HUDEP-2 (cell line): ENCODE results near the gene PORCN.
"Not testable (repeated sequence)": the region's sequence is repeated elsewhere in the genome, so short reads cannot be mapped to it uniquely, and the experiment has no call there.

Source experiments
- DNase-seq, 76 experiments: peaks; one replicate each; lab custom pipeline; 2025; ENCODE audit not compliant: unreplicated experiment in 76 of 76; lab: John Stamatoyannopoulos, UW

Gene PORCN

DNA sequence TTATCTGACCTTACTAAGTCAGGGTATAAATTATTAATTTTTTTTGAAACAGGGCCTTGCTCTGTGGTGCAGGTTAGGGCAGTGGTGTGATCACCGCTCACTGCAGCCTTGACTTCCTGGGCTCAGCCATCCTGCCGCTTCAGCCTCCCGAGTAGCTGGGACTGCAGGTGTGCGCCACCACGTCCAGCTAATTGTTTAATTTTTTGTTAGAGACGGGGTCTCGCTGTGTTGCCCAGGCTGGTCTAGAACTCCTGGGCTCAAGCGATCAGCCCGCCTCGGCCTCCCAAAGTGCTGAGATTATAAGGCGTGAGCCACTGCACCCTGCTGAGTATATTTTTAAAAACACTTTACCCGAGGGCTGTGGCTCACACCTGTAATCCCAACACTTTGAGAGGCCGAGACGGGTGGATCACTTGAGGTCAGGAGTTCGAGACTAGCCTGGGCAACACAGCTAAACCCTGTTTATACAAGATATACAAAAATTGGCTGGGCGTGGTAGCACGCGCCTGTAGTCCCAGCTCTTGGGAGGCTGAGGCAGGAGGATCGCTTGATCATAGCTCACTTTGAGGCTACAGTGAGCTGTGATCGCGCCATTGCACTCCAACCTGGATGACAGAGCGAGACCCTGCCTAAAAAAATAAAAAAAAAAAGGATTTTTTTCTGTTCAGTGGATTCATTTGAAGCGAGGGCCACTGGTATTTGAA is 30.0 kb downstream of the PORCN start:
- no peak for DNase-seq

DNA sequence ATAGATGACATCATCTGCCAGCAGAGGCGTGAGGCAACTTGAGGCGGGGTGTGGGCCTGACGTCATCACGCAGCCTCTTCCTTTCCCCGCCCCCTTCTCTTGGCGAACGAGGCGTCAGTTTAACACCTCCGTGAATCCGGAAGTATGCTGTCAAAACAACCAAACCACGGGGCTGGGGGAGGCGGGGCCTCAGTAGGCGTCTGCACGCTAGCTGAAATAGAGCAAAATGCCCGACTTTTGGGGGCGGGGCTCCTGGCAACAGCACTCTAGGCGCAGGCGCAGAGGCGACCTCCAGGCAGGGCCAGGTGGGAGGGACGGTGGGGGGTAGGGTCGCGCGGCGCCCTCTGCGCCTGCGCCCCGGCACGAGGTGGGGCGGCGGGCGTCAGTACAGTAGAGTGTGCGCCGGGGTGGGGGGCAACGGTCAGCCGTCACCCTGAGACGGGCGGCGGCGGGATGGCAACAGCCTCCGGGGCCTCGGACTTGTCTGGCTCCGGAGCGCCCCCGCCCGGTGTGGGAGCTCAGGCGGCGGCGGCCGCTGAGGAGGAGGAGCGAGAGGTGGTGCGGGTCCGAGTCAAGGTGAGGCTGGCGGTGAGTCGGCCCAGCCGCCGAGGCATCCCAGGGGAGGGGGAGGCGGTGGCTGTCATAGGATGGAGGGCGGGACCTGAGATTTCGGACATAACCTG is 30.7 kb downstream of the PORCN start, which contains the start of gene TBC1D25:
TBC1D25 (plus strand) TSS at position 370 of the 683 bp plus-strand sequence; CDS start at position 454, 84 bp downstream.
- peak; percentile 6 to 97 (median 91) for DNase-seq

DNA sequence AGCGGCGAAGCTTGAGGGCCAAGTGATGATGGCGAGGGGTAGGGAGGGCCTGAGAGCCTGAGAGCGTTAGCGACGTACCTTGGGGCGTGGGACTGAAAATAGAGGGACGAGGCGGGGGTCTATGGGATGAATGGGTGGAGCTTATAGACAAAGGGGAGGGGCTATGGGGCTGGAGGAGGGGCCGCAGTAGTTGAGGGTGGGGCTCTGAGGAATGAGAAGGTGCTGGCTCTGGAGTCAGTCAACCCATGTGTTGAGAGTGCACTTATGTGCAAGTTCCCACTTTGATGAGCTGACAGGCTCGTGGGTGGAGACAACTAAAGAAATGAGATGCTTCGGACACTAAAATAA is 31.2 kb downstream of the PORCN start:
- peak in 10 of 76 experiments; percentile 5 to 37 (median 22) for DNase-seq

DNA sequence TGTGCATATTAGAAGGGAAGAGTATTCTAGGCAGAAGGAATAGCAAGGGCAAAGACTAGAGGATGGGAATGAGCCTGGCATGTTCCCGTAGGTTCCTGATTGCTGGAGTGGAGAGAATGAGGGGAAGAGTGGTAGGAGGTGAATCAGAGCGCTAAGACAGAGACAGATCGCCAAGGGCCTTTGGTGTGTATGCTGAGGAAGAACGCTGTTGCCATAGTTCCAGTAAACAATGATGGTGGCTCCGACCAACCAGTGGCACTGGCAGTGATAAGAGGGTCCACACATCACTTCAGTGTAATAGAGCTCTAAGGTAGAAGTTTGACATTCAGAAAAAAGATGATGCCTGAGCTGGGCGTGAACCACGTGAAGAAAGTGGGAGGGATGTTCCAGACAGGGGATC is 31.7 kb downstream of the PORCN start:
- no peak for DNase-seq

DNA sequence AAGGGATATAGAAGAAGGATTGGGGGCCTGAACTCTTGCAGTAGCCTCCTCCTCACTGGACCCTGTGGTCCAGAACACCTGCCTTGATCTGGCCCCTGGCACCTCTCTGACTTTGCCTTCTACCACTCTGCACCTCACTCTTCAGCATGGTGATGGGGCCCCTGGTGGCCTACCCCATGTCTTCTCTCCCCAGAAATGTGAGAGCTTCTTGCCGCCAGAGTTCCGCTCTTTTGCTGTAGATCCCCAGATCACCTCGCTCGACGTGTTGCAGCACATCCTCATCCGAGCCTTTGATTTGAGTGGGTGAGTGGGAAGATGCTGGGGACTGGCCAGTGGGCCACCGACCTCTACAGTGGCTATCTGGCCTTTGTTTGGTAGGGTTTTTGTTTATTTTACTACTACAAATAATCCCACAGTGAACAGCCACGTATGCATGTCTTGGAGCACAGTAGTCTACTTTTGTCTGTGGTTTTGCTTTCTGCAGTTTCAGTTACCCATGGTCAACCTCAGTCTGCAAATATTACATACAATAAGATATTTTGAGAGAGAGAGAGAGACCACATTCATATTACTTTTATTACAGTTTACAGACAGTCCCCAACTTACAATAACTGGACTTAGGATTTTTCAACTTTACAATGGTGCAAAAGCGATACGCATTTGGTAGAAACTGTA is 32.5 kb downstream of the PORCN start:
- no peak for DNase-seq

DNA sequence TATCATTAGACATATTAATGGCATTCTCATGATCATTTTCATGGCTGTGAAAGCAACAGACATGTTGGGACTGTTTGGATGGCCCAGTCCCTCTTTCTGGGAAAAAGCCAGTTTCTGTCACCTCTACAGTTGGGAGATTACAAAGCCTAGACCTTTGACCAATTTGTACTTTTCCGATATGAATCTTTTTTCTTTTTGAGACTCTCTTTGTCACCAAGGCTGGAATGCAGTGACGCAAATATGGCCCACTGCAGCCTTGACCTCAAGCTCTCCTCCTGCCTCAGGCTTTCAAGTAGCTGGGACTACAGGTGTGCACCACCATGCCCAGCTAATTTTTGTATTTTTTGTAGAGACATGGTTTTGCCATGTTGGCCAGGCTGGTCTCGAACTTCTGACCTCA is 40.1 kb downstream of the PORCN start:
- DNase-seq = no peak

DNA sequence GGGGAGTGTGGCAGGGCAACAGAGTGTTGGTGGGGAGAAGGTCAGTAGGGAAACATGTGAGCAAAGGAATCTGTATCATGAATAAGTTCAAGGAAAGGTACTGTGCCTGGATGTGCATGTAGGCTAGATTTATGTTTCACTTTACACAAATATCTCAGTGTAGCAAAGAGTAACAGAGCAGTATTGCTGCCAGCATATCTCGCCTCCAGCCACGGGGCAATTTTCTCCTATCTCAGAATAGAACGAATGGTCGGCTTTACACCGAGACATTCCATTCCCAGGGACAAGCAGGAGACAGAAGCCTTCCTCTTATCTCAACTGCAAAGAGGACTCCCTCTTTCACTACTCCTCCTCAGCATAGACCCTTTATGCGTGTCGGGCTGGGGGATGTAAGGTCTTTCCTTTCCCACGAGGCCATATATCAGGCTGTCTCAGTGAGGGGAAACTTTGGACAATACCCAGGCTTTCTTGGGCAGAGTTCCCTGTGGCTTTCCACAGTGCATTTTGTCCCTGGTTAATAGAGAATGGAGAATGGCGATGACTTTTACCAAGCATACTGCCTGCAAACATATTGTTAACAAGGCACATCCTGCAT is 47.0 kb downstream of the PORCN start:
- DNase-seq = not testable (repeated sequence)

DNA sequence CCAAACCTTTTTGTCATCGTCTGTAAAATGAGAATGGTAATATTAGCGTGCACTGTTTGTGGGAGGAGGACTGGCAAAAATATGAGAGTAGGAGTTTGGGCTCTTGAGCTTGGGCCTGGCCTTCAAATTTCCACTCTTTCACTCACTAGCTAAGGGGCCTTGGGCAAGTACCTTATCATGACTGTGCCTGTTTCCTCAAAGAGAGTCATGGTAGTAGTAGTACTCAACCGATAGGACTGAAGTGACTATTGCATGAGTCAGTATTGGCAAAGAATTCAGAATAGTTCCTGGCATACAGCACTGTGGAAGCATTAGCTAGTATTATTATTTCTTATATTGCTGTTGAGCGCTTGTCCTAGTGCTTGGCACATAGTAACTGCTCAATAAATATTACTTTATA is 49.5 kb downstream of the PORCN start:
- peak in 17 of 76 experiments; percentile 1 to 51 (median 29) for DNase-seq

DNA sequence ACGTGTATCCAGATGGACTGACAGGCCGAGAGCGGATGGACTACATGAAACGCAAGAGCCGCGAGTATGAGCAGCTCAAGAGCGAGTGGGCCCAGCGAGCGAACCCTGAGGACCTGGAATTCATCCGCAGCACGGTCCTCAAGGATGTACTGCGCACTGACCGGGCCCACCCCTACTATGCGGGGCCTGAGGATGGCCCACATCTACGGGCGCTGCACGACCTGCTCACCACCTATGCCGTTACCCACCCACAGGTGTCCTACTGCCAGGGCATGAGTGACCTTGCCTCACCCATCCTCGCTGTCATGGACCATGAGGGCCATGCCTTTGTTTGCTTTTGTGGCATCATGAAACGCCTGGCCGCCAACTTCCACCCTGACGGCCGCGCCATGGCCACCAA is 50.8 kb downstream of the PORCN start:
- no peak for DNase-seq

DNA sequence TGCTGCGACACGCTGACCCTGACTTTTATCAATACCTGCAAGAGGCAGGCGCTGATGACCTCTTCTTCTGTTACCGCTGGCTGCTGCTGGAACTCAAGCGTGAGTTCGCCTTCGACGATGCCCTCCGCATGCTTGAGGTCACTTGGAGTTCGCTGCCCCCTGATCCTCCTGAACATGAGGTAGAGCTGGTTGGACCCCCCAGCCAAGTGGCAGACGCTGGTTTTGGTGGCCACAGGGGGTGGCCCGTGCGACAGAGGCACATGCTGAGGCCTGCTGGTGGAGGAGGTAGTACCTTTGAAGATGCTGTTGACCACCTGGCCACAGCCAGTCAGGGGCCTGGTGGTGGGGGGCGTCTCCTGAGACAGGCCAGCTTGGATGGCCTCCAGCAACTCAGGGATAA is 51.3 kb downstream of the PORCN start:
- no peak for DNase-seq

DNA sequence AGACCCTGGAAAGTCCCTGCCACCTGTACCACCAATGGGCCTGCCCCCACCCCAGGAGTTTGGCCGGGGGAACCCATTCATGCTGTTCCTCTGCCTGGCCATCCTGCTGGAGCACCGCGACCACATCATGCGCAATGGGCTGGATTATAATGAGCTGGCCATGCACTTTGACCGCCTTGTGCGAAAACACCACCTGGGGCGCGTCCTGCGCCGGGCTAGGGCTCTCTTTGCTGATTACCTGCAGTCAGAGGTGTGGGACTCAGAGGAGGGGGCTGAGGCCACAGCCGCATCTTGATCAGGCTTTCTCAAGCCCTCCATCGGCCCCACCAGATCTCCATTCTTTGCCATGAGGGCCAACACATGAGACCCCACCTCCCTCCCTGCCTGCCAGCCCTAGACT is 51.9 kb downstream of the PORCN start:
- DNase-seq = no peak

DNA sequence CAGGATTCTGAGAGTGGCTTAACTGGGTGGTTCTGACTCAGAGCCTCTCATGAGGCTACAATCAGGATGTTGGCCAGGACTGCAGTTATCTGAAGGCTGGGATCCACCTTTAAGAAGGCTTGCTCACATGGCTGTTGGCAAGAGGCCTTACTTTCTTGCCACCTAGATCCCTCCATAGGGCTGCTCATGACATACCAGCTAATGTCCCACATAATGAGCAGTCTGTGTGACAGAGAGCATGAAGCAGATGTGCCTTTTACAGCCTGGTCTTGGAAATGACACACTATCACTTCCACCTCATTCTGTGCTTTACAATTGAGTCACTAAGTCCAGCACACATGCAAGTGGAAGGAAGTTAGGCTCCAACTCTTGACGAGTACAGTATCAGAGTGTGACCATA is 61.2 kb downstream of the PORCN start:
- peak in 26 of 76 experiments; percentile 1 to 40 (median 8) for DNase-seq
